Fibroblast of upper back skin (primary cell): ENCODE measurements around the gene TCF20.

Experiments
- DNase-seq: peaks from one replicate; pipeline ENCODE4 v3.0.0-alpha.2; 2013

The TCF20 gene

GRCh38 chr22:42256220-42256619 lies 14.2 kb downstream of the TCF20 start:
- DNase-seq, result no peak

DNA sequence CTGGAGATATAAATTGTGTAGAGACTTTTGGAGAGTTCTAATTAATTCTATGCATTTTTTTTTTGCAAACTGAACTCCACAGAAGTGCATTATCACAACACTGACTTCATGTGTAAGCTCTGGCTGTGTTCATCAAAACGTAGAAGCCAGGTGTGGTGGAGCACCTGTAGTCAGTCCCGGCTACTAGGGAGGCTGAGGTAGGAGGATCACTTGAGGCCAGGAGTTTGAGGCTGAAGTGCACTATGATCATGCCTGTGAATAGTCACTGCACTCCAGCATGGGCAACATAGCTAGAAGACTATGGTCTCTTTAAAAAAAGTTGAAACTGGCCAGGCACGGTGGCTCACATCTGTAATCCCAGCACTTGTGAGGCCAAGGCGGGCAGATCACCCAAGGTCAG lies 20.6 kb downstream of the TCF20 start:
- no peak for DNase-seq

DNA sequence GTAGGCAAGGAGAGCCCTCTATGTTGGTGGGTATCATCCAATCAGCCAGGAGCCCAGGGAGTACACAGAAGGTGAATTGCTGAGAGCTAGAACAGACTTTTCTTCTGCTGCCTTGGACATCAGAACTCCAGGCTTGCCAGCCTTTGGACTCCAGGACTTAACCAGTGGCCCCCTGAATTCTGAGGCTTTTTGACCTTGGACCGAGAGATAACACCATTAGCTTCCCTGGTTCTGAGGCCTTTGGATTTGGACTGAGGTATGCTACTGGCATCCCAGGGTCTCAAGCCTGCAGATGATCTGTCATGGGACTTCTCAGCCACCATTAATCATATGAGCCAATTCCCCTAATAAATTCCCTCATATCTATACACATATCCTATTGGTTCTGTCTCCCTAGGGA lies 21.5 kb downstream of the TCF20 start:
- DNase-seq, result no peak

GRCh38 chr22:42247596-42247995 lies 22.9 kb downstream of the TCF20 start:
- no peak for DNase-seq

DNA sequence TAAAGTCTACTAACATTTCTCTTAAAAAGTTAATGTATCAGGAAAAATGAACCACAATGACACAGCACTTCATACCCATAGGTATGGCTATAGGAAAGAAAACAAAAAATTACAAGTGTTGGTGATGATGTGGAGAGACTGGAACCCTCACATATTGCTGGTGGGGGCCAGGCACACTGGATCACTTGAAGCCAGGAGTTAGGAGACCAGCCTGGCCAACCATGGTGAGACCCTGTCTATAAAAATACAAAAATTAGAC lies 26.7 kb downstream of the TCF20 start:
- no peak for DNase-seq

DNA sequence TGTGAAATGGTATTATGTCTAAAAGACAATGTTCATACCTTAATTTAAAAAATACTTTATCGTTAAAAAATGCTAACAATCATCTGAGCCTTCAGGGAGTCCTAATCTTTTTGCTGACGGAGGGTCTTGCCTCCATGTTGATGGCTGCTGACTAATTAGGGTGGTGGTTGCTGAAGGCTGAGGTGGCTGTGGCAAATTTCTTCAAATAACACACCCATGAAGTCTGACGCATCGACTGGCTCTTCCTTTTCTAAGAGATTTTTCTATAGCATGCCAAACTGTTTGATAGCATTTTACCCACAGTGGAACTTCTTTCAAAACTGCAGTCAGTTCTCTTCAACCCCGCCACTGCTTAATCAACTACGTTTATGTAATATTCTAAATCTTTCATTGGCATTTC lies 33.6 kb downstream of the TCF20 start:
- no peak for DNase-seq

DNA sequence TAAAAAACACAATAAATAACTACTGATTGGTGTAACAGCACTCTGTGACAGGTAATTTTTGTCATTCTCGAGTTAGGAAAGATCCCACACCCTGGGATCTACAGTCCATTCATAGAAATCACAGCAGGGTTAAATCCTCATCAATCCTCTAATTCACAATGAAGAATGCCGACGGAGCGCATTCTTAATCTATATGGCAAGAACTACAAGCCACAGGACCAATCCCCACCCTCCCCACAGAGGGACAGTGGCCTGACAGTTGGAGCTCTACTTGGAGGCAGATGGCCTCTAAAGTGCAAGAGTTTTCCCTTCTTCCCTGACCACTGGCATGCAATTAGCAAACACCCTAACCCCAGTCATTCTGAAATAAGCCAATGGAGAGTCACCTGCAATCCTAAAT lies 34.2 kb downstream of the TCF20 start:
- DNase-seq, result no peak

DNA sequence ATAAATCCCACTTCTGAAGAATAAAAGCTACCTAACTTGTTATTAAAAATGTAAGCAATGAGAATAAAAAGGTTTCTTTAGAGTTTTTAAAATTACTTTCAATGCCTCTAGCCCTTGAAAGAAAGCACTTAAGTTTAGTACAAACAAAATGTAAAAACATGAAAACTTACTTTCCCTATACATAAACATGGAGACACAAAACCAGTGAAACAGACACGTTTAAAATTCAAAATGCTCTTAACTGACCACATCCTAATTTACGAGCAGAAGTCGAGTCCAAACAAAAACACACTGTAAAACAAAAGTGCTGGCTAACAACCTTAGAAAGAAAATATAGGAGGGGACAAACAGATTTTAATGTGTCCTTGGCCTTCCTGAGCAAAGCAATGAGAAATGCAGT lies 36.6 kb downstream of the TCF20 start:
- no peak for DNase-seq

DNA sequence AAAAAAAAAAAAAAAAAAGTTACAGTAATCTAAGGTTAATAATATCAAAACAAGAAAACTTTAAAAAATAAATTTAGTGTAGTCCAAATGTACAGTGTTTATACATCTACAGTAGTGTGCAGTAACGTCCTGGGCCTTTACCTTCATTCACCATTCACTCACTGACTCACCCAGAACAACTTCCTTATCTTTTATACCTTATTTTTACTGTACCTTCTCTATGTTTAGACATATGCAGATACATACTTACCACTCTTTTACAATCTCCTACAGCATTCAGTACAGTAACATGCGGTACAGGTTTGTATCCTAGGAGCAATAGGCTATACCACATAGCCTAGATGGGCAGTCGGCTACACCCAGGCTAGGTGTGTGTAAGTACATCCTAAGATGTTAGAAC lies 38.5 kb downstream of the TCF20 start:
- DNase-seq, result no peak

- peak; percentile 15 for DNase-seq
Measured at GRCh38 chr22:42229455-42230149, 40.9 kb downstream of the TCF20 start.

DNA sequence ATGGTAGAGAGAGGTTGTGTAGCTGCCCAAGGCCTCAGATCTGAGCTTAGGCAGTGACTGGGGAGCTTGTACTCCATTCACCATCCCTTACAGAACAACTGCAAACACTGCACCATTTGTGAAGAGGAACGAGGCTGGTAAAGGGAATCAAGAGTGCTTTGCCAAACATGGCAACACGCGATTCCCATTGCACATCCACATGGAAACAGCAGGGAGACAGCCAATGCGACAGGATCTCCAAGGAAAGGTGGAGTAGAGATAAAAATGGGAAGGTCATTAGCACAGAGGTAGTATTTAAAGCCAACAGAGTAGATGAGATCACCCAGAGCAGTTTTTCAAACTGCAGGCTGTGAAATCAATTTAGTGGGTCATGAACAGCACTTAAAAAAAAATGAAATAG lies 42.0 kb downstream of the TCF20 start:
- DNase-seq, result no peak

DNA sequence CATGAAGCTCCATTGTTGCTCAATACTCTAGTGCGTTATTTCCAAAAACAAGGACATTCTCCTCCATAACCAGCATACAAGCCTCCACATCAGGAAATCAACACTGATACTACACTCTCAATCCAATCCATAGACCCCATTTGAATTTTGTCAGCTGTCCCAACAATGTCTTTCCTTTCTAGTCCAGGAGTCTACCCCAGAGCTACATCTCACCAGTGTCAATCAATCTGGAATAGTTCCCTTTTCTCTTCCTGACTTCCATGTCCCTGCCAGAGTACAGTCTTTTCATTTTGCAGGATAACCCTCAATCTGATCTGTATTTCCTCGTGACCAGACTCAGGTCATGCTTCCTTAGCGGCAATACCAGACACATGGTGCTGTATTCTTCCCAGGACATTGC lies 43.0 kb downstream of the TCF20 start:
- no peak for DNase-seq

GRCh38 chr22:42225841-42226240 lies 44.6 kb downstream of the TCF20 start:
- DNase-seq, result no peak

DNA sequence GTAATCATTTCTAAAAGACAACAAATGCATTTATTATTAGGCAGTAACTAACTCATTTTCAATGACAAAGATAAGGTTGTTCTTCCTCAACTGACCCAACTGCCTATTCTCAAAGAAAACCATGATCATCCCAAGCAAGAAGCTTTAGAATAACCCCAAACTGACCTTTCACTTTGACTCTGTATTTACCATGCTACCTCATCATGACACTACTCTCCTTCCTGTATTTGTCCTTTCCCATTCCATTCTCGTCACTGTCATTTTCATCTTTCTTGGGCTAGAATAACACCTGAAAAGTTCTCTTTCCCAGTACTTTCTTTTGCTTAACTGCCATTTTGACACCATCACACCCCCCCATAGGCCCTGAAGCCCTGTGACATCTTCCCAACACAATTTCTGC lies 48.3 kb downstream of the TCF20 start:
- no peak for DNase-seq
